ENCODE measurements around the gene COMMD1. TPM values are rescaled to one million over a fixed set of nuclear protein-coding genes. Genes with fewer than 3 reads are reported as not detected.

The COMMD1 gene
- total RNA-seq, 1 experiment from 2014 or later: 24.7 TPM

GRCh38 chr2:61926531-61927477, 21.3 kb downstream of the COMMD1 start:
- ATAC-seq (no peak; the same call in 1 of the 2 replicates), DNase-seq (ENCODE audit: low spot score) (no peak)
- H3K27me3 Mint-ChIP-seq (ENCODE audit: low read depth): no peaks in the 10 kb centered on the region
- TF ChIP-seq SMAD3 (CRISPR knock-in tag; IDR thresholded peaks at IDR 0.05; ENCODE audit: borderline replicate concordance): no peak
- TF ChIP-seq MXD4 (CRISPR knock-in tag; IDR thresholded peaks at IDR 0.05; ENCODE audit: borderline replicate concordance): peak; percentile 50; the same call in 1 of the 2 replicates
- peaks cover 41% of the 10 kb centered on the region for H3K4me1 Mint-ChIP-seq
- peak overlapping the region; percentile 73 for H3K27ac Mint-ChIP-seq
- ChIA-PET CTCF (interaction anchor here (0.9 to 1.6 kb wide), 2 partner anchors 45 to 531 kb away, joined by 3 to 4 read pairs; no protein-coding TSS in a partner anchor), POLR2A (no interaction called here)
- H3K9me3 Mint-ChIP-seq: peaks cover 6% of the 10 kb centered on the region
- H3K4me3 Mint-ChIP-seq: no peak overlapping the region
- H3K36me3 Mint-ChIP-seq: peaks cover 18% of the 10 kb centered on the region

GRCh38 chr2:61928826-61929461, 23.5 kb downstream of the COMMD1 start:
- ATAC-seq (peak; percentile 43; the same call in 1 of the 2 replicates), DNase-seq (ENCODE audit: low spot score) (no peak)
- POLR2A ChIA-PET: interaction anchor here (1.7 kb wide), 1 partner anchor 9 kb away, joined by 5 read pairs; no protein-coding TSS in a partner anchor
- peaks cover 25% of the 10 kb centered on the region for H3K36me3 Mint-ChIP-seq
- peak overlapping the region; percentile 43; the same call in 1 of the 2 replicates for H3K27ac Mint-ChIP-seq
- no peaks in the 10 kb centered on the region for H3K27me3 Mint-ChIP-seq (ENCODE audit: low read depth)
- no peak overlapping the region for H3K4me3 Mint-ChIP-seq
- TF ChIP-seq SOX15 (CRISPR knock-in tag; IDR thresholded peaks at IDR 0.05): no peak
- TF ChIP-seq ZNF317 (CRISPR knock-in tag; IDR thresholded peaks at IDR 0.05; ENCODE audit: borderline replicate concordance, low read depth): no peak
- no peak for TF ChIP-seq E2F5 (CRISPR knock-in tag; IDR thresholded peaks at IDR 0.05)
- TF ChIP-seq USF2 (CRISPR knock-in tag; IDR thresholded peaks at IDR 0.05): no peak
- TF ChIP-seq NFATC4 (CRISPR knock-in tag; IDR thresholded peaks at IDR 0.05): no peak
- TF ChIP-seq PRDM15 (CRISPR knock-in tag; IDR thresholded peaks at IDR 0.05): no peak
- CTCF ChIA-PET: no interaction called here
- peaks cover 14% of the 10 kb centered on the region for H3K9me3 Mint-ChIP-seq
- H3K4me1 Mint-ChIP-seq: peaks cover 41% of the 10 kb centered on the region

- POLR2A ChIA-PET: no interaction called here
- no peak overlapping the region for H3K27ac Mint-ChIP-seq
- TF ChIP-seq USF2 (CRISPR knock-in tag; IDR thresholded peaks at IDR 0.05) (no peak), FOXP1 (CRISPR knock-in tag; IDR thresholded peaks at IDR 0.05; ENCODE audit: borderline replicate concordance) (no peak), NFATC4 (CRISPR knock-in tag; IDR thresholded peaks at IDR 0.05) (no peak)
- H3K36me3 Mint-ChIP-seq: peaks cover 7% of the 10 kb centered on the region
- peaks cover 12% of the 10 kb centered on the region for H3K4me1 Mint-ChIP-seq
- no peaks in the 10 kb centered on the region for H3K27me3 Mint-ChIP-seq (ENCODE audit: low read depth)
- H3K4me3 Mint-ChIP-seq: no peak overlapping the region
- H3K9me3 Mint-ChIP-seq: peaks cover 12% of the 10 kb centered on the region
- no peak for DNase-seq (ENCODE audit: low spot score)
- no peak for ATAC-seq
- CTCF ChIA-PET: interaction anchor here (1.3 kb wide), 1 partner anchor 34 kb away, joined by 3 read pairs; no protein-coding TSS in a partner anchor
Observed at GRCh38 chr2:61937098-61937497, 31.6 kb downstream of the COMMD1 start.

Data from WTC11 (cell line).